Gastrocnemius medialis (tissue), 4 donors: Measurements from ENCODE around the gene CORIN.

Source experiments
- CTCF ChIP-seq, 5 experiments: fragments of 450-650 bp in 3 of 5; fragments of 200-600 bp in 2 of 5; sonication (generic) in 2 of 5; IDR thresholded peaks in 4 of 5; conservative IDR thresholded peaks in 1 of 5; 1 replicate in 4 of 5; 2 replicates in 1 of 5; pipeline ENCODE4 v1.5.1; 2016 to 2019; ENCODE audit warnings: antibody characterized with exemption in 5 of 5, mild to moderate bottlenecking in 3 of 5, moderate library complexity in 3 of 5
- POLR2A ChIP-seq, 2 donors: fragments of 450-650 bp; IDR thresholded peaks; one replicate each; pipeline ENCODE4 v1.6.1; 2017; ENCODE audit warnings: antibody characterized with exemption in 2 of 2, mild to moderate bottlenecking in 2 of 2, moderate library complexity in 2 of 2

GRCh38 chr4:47561331-47561730, 276.5 kb downstream of the CORIN start:
- TF ChIP-seq CTCF (IDR thresholded peaks at IDR 0.05 in 4 of 5, conservative IDR thresholded peaks at IDR 0.05 in 1 of 5) (no peak), POLR2A (IDR thresholded peaks at IDR 0.05) (no peak)
